ENCODE results near the gene SUMO3. TPM values are rescaled to one million over a fixed set of nuclear protein-coding genes. Genes with fewer than 3 reads are reported as not detected.

SUMO3 gene
- total and polyA plus RNA-seq, 10 of the 15 experiments (the other 5 are each of a cell fraction or from before 2014, with no cell fraction given), result 14.3 to 164 (median 89.9) TPM

DNA sequence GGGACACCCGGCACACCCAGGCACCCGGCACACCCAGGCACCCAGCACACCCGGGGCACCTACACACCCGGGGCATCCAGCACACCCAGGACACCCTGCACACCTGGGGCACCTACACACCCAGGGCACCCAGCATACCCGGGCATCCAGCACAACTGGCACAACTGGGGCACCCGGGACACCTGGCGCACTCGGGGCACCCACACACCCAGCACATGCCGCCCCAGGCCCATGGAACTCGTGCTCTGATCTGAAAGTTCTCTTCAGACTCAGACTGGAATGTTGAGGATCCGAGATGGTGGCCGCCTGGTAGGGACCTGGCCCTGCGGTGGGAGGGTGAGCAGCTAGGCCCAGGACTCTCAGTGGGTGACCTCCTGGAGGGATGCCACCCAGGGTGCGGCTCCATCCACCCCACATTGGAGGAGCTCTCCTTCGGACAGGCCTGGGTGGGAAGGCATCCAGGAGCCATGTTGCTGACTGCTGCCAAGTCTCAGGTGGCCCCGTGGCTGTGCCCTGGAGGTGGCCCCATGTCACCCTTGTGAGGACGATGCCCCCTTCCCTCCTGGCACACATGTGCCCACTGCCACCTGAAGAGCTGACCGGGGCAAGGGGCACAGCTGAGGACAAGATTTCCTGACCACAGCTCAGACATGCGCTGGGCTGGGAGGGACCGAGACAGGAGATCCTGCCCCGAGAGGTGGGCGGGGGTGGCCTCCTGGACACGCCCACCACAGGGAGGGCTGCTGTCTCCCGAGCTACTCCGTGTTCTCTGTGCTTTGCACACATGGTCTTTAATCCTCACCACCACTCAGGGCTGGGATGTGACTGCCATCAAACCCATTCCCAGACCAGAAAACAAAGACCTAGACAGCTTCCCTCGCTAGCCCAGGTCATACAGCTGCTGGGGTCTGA, 53.3 kb downstream of the SUMO3 start (continued):
- TF ChIP-seq ZBTB4 (CRISPR knock-in tag; IDR thresholded peaks at IDR 0.05) (no peak), ZNF592 (IDR thresholded peaks at IDR 0.05) (no peak), ZSCAN29 (IDR thresholded peaks at IDR 0.05) (no peak)
- TF ChIP-seq, protein P1, sequence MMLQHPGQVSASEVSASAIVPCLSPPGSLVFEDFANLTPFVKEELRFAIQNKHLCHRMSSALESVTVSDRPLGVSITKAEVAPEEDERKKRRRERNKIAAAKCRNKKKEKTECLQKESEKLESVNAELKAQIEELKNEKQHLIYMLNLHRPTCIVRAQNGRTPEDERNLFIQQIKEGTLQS (IDR thresholded peaks at IDR 0.05; ENCODE audit: borderline replicate concordance, extremely low read depth, low read depth, low read length), result no peak
